Measurements from ENCODE around the gene PCDHA13.
"Not testable (repeated sequence)": the region's sequence is repeated elsewhere in the genome, so short reads cannot be mapped to it uniquely, and the experiment has no call there.

The PCDHA13 gene

GRCh38 chr5:140881889-140882590 is at the start of gene PCDHA13:
TSS of gene PCDHA13 (plus strand) at chr5:140882124. CDS start at chr5:140882269, 145 bp downstream.
- ChIA-PET POLR2A (no interaction called here), CTCF (no interaction called here)
- TF ChIP-seq ZNF384 (IDR thresholded peaks at IDR 0.05) (no peak), FOXA1 (IDR thresholded peaks at IDR 0.05) (no peak), SP1 (IDR thresholded peaks at IDR 0.05) (no peak), BHLHE40 (IDR thresholded peaks at IDR 0.05; ENCODE audit: borderline replicate concordance) (no peak), ARNT (IDR thresholded peaks at IDR 0.05) (no peak)
- DNase-seq (ENCODE audit: extremely low spot score): no peak

- TF ChIP-seq HDGF (IDR thresholded peaks at IDR 0.05; ENCODE audit: borderline replicate concordance) (no peak), PKNOX1 (IDR thresholded peaks at IDR 0.05) (no peak), ELF4 (IDR thresholded peaks at IDR 0.05) (no peak), FOXA1 (IDR thresholded peaks at IDR 0.05) (no peak), ARNT (IDR thresholded peaks at IDR 0.05) (no peak)
- no peak for DNase-seq (ENCODE audit: extremely low spot score)
- ChIA-PET POLR2A (no interaction called here), CTCF (no interaction called here)
Observed at GRCh38 chr5:140833993-140834392, 47.9 kb upstream of the PCDHA13 start, which contains the start of gene PCDHA7. TSS of gene PCDHA7 (plus strand) at chr5:140834269. CDS start at chr5:140834384, 115 bp downstream.

GRCh38 chr5:140834439-140835008 is 47.4 kb upstream of the PCDHA13 start:
- DNase-seq (ENCODE audit: extremely low spot score); POLR2A ChIA-PET; CTCF ChIA-PET: not testable (repeated sequence)

- ChIA-PET POLR2A (no interaction called here), CTCF (interaction anchor here (1.0 kb wide), 1 partner anchor 17 kb away, joined by 3 read pairs; no protein-coding TSS in a partner anchor)
- no peak for DNase-seq (ENCODE audit: extremely low spot score)
- no peak for TF ChIP-seq ARNT (IDR thresholded peaks at IDR 0.05)
- no peak for TF ChIP-seq ZNF384 (IDR thresholded peaks at IDR 0.05)
- no peak for TF ChIP-seq L3MBTL2 (conservative IDR thresholded peaks at IDR 0.05)
- no peak for TF ChIP-seq SUZ12 (IDR thresholded peaks at IDR 0.05)
- TF ChIP-seq FOXA1 (IDR thresholded peaks at IDR 0.05): no peak
- TF ChIP-seq CTBP1 (IDR thresholded peaks at IDR 0.05; ENCODE audit: borderline replicate concordance): no peak
- TF ChIP-seq ELF4 (IDR thresholded peaks at IDR 0.05): no peak
- TF ChIP-seq PKNOX1 (IDR thresholded peaks at IDR 0.05): no peak
- no peak for TF ChIP-seq NFRKB (IDR thresholded peaks at IDR 0.05)
- TF ChIP-seq BHLHE40 (IDR thresholded peaks at IDR 0.05; ENCODE audit: borderline replicate concordance): no peak
- no peak for TF ChIP-seq SP1 (IDR thresholded peaks at IDR 0.05)
- TF ChIP-seq LEF1 (IDR thresholded peaks at IDR 0.05; ENCODE audit: borderline replicate concordance): no peak
Observed at GRCh38 chr5:140835622-140836510, 46.1 kb upstream of the PCDHA13 start.

GRCh38 chr5:140840978-140841962 is 40.7 kb upstream of the PCDHA13 start, which contains the start of gene PCDHA8:
TSS of gene PCDHA8 (plus strand) at chr5:140841187. CDS start at chr5:140841322, 135 bp downstream.
- POLR2A ChIA-PET: interaction anchor here (0.8 kb wide), 1 partner anchor 199 kb away, joined by 3 read pairs; no protein-coding TSS in a partner anchor
- CTCF ChIA-PET: interaction anchor here (0.5 to 1.5 kb wide), 14 partner anchors 10 to 245 kb away, joined by 3 to 6 read pairs (median 3); partner anchors contain the start of genes PCDHA1, PCDHA10, PCDHA11 and PCDHA5
- DNase-seq (ENCODE audit: extremely low spot score): peak; percentile 43
- no peak for TF ChIP-seq NFRKB (IDR thresholded peaks at IDR 0.05)

GRCh38 chr5:140842798-140843733 is 38.9 kb upstream of the PCDHA13 start:
- DNase-seq (ENCODE audit: extremely low spot score): no peak
- TF ChIP-seq FOXM1 (IDR thresholded peaks at IDR 0.05; ENCODE audit: borderline replicate concordance) (no peak), HDGF (IDR thresholded peaks at IDR 0.05; ENCODE audit: borderline replicate concordance) (no peak), SUZ12 (IDR thresholded peaks at IDR 0.05) (no peak), ELF4 (IDR thresholded peaks at IDR 0.05) (no peak)
- POLR2A ChIA-PET: no interaction called here
- CTCF ChIA-PET: no interaction called here

GRCh38 chr5:140848139-140849102 is 33.5 kb upstream of the PCDHA13 start, which contains the start of gene PCDHA9:
TSS of gene PCDHA9 (plus strand) at chr5:140848382. CDS start at chr5:140848496, 114 bp downstream.
- DNase-seq (ENCODE audit: extremely low spot score); CTCF ChIA-PET; POLR2A ChIA-PET: not testable (repeated sequence)

- DNase-seq (ENCODE audit: extremely low spot score); POLR2A ChIA-PET: not testable (repeated sequence)
- CTCF ChIA-PET: interaction anchor here (0.6 kb wide), 1 partner anchor 188 kb away, joined by 3 read pairs; no protein-coding TSS in a partner anchor
Observed at GRCh38 chr5:140849831-140850634, 31.9 kb upstream of the PCDHA13 start.

Data from HEK293T (cell line).